Adrenal gland (tissue), 12 donors: ENCODE data around the gene AKAP11. TPM values are rescaled to one million over a fixed set of nuclear protein-coding genes. Genes with fewer than 3 reads are reported as not detected.

Experiments
- DNase-seq, 7 donors: peaks; one replicate each; pipeline ENCODE4 v3.0.0-alpha.2; 2019 to 2020
- H3K27ac ChIP-seq, 5 donors: fragments of 200-600 bp; sonication (generic) in 4 of 5; 1 replicate in 3 of 5; 2 replicates in 2 of 5; pipeline versions ENCODE4 v1.5.1 to v1.8.0; 2016 to 2020; ENCODE audit warnings: mild to moderate bottlenecking in 1 of 5
- H3K27me3 ChIP-seq: fragments of 200-600 bp; 2 replicates; pipeline ENCODE4 v1.8.0; 2021
- H3K36me3 ChIP-seq, 2 donors: fragments of 200-600 bp; replicated peaks in 1 of 2; 1 replicate in 1 of 2; 2 replicates in 1 of 2; pipeline versions ENCODE4 v1.5.1 to v1.8.0; 2018 to 2022
- H3K4me1 ChIP-seq, 2 donors: fragments of 200-600 bp; replicated peaks in 1 of 2; 1 replicate in 1 of 2; 2 replicates in 1 of 2; pipeline versions ENCODE4 v1.5.1 to v1.8.0; 2018 to 2021
- H3K4me3 ChIP-seq, 4 donors: fragments of 200-600 bp; sonication (generic) in 3 of 4; one replicate each; pipeline ENCODE4 v1.5.1; 2016 to 2018
- H3K9me3 ChIP-seq, 3 donors: fragments of 200-600 bp; sonication (generic) in 1 of 3; replicated peaks in 1 of 3; 1 replicate in 2 of 3; 2 replicates in 1 of 3; pipeline versions ENCODE4 v1.5.1 to v1.8.0; 2016 to 2021
- CTCF ChIP-seq, 6 experiments: fragments of 450-650 bp in 4 of 6; fragments of 200-600 bp in 2 of 6; sonication (generic) in 1 of 6; IDR thresholded peaks; 1 replicate in 5 of 6; 2 replicates in 1 of 6; pipeline versions ENCODE4 v1.5.1 to v1.8.0; 2016 to 2021; ENCODE audit warnings: antibody characterized with exemption in 6 of 6, mild to moderate bottlenecking in 2 of 6, moderate library complexity in 1 of 6
- POLR2A ChIP-seq, 2 donors: fragments of 450-650 bp; IDR thresholded peaks; one replicate each; pipeline ENCODE4 v1.6.1; 2017; ENCODE audit warnings: antibody characterized with exemption in 2 of 2, mild to moderate bottlenecking in 2 of 2, moderate library complexity in 1 of 2
- WGBS, 4 donors: extraction: QIAGEN DNeasy Blood & Tissue Kit in 2 of 4; methylation state at CpG; one replicate each; pipeline versions ENCODE4 v1.1.5 to v1.1.7; 2013 to 2017; 5-methylcytosine and 5-hydroxymethylcytosine counted together
- intact Hi-C, 2 donors: fragments of 100-400 bp; cut with DNase I; formaldehyde crosslinking; loops; one replicate each; pipeline versions ENCODE4 v1.14.1 to v1.15.0; 2022 to 2023
- polyA plus RNA-seq, 3 donors: library from polyadenylated mRNA; stranded (reverse); fragments of 200-250 nt in 2 of 3; fragments of 350-450 nt in 1 of 3; fragmentation: Illumina TruSeq in 1 of 3; extraction: RNeasy Lipid Tissue Mini Kit (QIAGEN cat#74804) in 1 of 3; gene quantifications; one replicate each; pipeline ENCODE4 v1.2.3, GENCODE V29; 2013 to 2014
- total RNA-seq, 9 donors: library from RNA; depleted of rRNA in 4 of 9; stranded (reverse); fragments of >200 nt in 4 of 9; fragments of 120-200 nt in 1 of 9; fragmentation: NEBNext Ultra II Directional in 1 of 9; extraction: Animal tissue kit (Norgen Biotek cat#: 25700) in 1 of 9; gene quantifications; one replicate each; pipeline versions ENCODE4 v1.1.0 to v1.2.4, GENCODE V29; 2013 to 2023
- donor health status: healthy with polysubstance abuse.
- donor health status: Bipolar disorder and iron deficiency.
- donor health status: DM: yes; HTN: yes; CAD: no.
- donor health status: DM: no; HTN: no; CAD: no.
- donor health status: DM: no; HTN: no; CAD: no.
- donor health status: DM: yes; HTN: yes; CAD: no.

Gene AKAP11
- total and polyA plus RNA-seq, 12 donors: 5.0 to 42.2 (median 31.1) TPM

GRCh38 chr13:42307461-42307860, 35.5 kb downstream of the AKAP11 start:
- Histone ChIP-seq H3K36me3 (peaks cover 0 to 18% of the 10 kb centered on the region in 2 donors), H3K4me3 (no peak overlapping the region), H3K4me1 (peaks cover 6 to 10% of the 10 kb centered on the region in 2 donors), H3K27me3 (no peaks in the 10 kb centered on the region), H3K9me3 (no peaks in the 10 kb centered on the region), H3K27ac (no peak overlapping the region)
- no peak for DNase-seq
- intact Hi-C loops: no loop called here
- TF ChIP-seq CTCF (IDR thresholded peaks at IDR 0.05): no peak
- TF ChIP-seq POLR2A (IDR thresholded peaks at IDR 0.05): no peak
- WGBS, 4 donors: 65 to 71% (median 70%) methylated on average over 4 of the region's 4 CpGs

GRCh38 chr13:42312817-42313431, 41.0 kb downstream of the AKAP11 start:
- TF ChIP-seq POLR2A (IDR thresholded peaks at IDR 0.05) (no peak), CTCF (IDR thresholded peaks at IDR 0.05) (no peak)
- H3K27ac ChIP-seq: no peak overlapping the region
- no peaks in the 10 kb centered on the region for H3K27me3 ChIP-seq
- no peak for DNase-seq
- 42 to 65% (median 55%) methylated on average over 2 of the region's 2 CpGs for WGBS, 4 donors
- intact Hi-C loops: no loop called here
- H3K4me3 ChIP-seq: no peak overlapping the region
- H3K9me3 ChIP-seq: no peaks in the 10 kb centered on the region
- peaks cover 0 to 8% of the 10 kb centered on the region in 2 donors for H3K36me3 ChIP-seq
- peaks cover 6 to 10% of the 10 kb centered on the region in 2 donors for H3K4me1 ChIP-seq

- Histone ChIP-seq H3K27me3 (no peaks in the 10 kb centered on the region), H3K27ac (no peak overlapping the region), H3K4me3 (no peak overlapping the region), H3K9me3 (peaks cover 0 to 6% (median 0%) of the 10 kb centered on the region in 3 donors), H3K4me1 (no peaks in the 10 kb centered on the region), H3K36me3 (no peaks in the 10 kb centered on the region)
- 74 to 88% (median 84%) methylated on average over 3 of the region's 3 CpGs for WGBS, 4 donors
- no peak for DNase-seq
- intact Hi-C loops: no loop called here
- TF ChIP-seq CTCF (IDR thresholded peaks at IDR 0.05): no peak
- TF ChIP-seq POLR2A (IDR thresholded peaks at IDR 0.05): no peak
Measured at GRCh38 chr13:42318570-42318969, 46.6 kb downstream of the AKAP11 start.

GRCh38 chr13:42320375-42320787, 48.4 kb downstream of the AKAP11 start:
- DNase-seq: no peak

More at GRCh38 chr13:42320375-42320787, 48.4 kb downstream of the AKAP11 start:
- Histone ChIP-seq H3K4me3 (no peak overlapping the region), H3K27ac (no peak overlapping the region), H3K27me3 (no peaks in the 10 kb centered on the region), H3K36me3 (no peaks in the 10 kb centered on the region), H3K9me3 (peaks cover 0 to 6% (median 0%) of the 10 kb centered on the region in 3 donors), H3K4me1 (no peaks in the 10 kb centered on the region)
- WGBS, 4 donors: 85 to 94% (median 89%) methylated on average over 4 of the region's 4 CpGs
- TF ChIP-seq CTCF (IDR thresholded peaks at IDR 0.05) (no peak), POLR2A (IDR thresholded peaks at IDR 0.05) (no peak)
- intact Hi-C loops: no loop called here
